K562 (cell line): ENCODE results near the gene CLASP1.

Experiments
- CTCF ChIP-seq, 3 experiments: IDR thresholded peaks in 2 of 3; conservative IDR thresholded peaks in 1 of 3; 2 replicates each; pipeline ENCODE4 v1.5.1; 2011 to 2012; ENCODE audit warnings: low read length in 3 of 3, mild to moderate bottlenecking in 3 of 3, control low read depth in 2 of 3, improper control_type of control experiment in 1 of 3, inconsistent platforms in 1 of 3, low read depth in 1 of 3, mixed read lengths in 1 of 3, moderate library complexity in 1 of 3; ENCODE audit not compliant: insufficient read depth in 2 of 3
- EP300 ChIP-seq: IDR thresholded peaks from 2 replicates; pipeline ENCODE4 v1.6.1; 2012; ENCODE audit warnings: low read length, improper control_type of control experiment
- KDM2B ChIP-seq: fragments of 250-450 bp; sonication (Bioruptor Pico); IDR thresholded peaks from 2 replicates; pipeline ENCODE4 v1.8.0; 2021; ENCODE audit warnings: mild to moderate bottlenecking, moderate library complexity
- LARP7 ChIP-seq: fragments of 450-650 bp; IDR thresholded peaks from 2 replicates; pipeline ENCODE4 v1.6.1; 2016
- POLR2A ChIP-seq: fragments of 450-650 bp; conservative IDR thresholded peaks from 2 replicates; pipeline ENCODE4 v1.6.1; 2016
- RAD21 ChIP-seq, 2 experiments: fragments of 250-450 bp in 1 of 2; fragments of 450-650 bp in 1 of 2; sonication (Bioruptor Pico) in 1 of 2; formaldehyde crosslinking in 1 of 2; IDR thresholded peaks in 1 of 2; conservative IDR thresholded peaks in 1 of 2; 2 replicates each; pipeline versions ENCODE4 v1.4.0 to v1.8.0; 2020 to 2022; ENCODE audit warnings: mild to moderate bottlenecking in 2 of 2, moderate library complexity in 1 of 2
- SMAD1 ChIP-seq: fragments of 150-350 bp; IDR thresholded peaks from 2 replicates; pipeline ENCODE4 v1.6.1; 2014; ENCODE audit warnings: low read length, low read depth; ENCODE audit not compliant: partially characterized antibody
- TRIM28 ChIP-seq: fragments of 450-650 bp; IDR thresholded peaks from 2 replicates; pipeline ENCODE4 v1.6.1; 2017
- YY1 ChIP-seq, 3 experiments: IDR thresholded peaks; 2 replicates each; pipeline ENCODE4 v1.6.1; 2011; ENCODE audit warnings: low read length in 2 of 3, mild to moderate bottlenecking in 2 of 3, moderate library complexity in 2 of 3, borderline replicate concordance in 1 of 3, control low read depth in 1 of 3, low read depth in 1 of 3; ENCODE audit not compliant: insufficient read depth in 3 of 3, insufficient replicate concordance in 2 of 3, control insufficient read depth in 1 of 3, insufficient read length in 1 of 3; ENCODE audit errors: extremely low read depth in 1 of 3
- ZKSCAN3 ChIP-seq: fragments of 250-450 bp; sonication (Bioruptor Pico); IDR thresholded peaks from 2 replicates; pipeline ENCODE4 v1.4.0; 2020
- ZNF263 ChIP-seq: sonication (generic); formaldehyde crosslinking; IDR thresholded peaks from 2 replicates; pipeline ENCODE4 v1.8.0; 2022; ENCODE audit warnings: mild to moderate bottlenecking, missing genetic modification reagents, borderline replicate concordance
- ZNF384 ChIP-seq: IDR thresholded peaks from 2 replicates; pipeline ENCODE4 v1.6.1; 2012; ENCODE audit warnings: low read depth, low read length, improper control_type of control experiment

GRCh38 chr2:121345101-121345500, 304.2 kb downstream of the CLASP1 start:
- no peak for TF ChIP-seq KDM2B (CRISPR knock-in tag)
- TF ChIP-seq RAD21 (CRISPR knock-in tag; conservative IDR thresholded peaks at IDR 0.05 in 1 of 2, IDR thresholded peaks at IDR 0.05 in 1 of 2) = no peak
- no peak for TF ChIP-seq LARP7
- no peak for TF ChIP-seq SMAD1
- no peak for TF ChIP-seq CTCF (IDR thresholded peaks at IDR 0.05 in 2 of 3, conservative IDR thresholded peaks at IDR 0.05 in 1 of 3; ENCODE audit: insufficient read depth in 2 of 3, low read depth in 1 of 3, low read length in 3 of 3)
- no peak for TF ChIP-seq ZKSCAN3
- no peak for TF ChIP-seq EP300
- no peak for TF ChIP-seq TRIM28
- no peak for TF ChIP-seq ZNF384
- TF ChIP-seq POLR2A = no peak
- no peak for TF ChIP-seq ZNF263 (CRISPR knock-in tag)
- no peak for TF ChIP-seq YY1 (IDR thresholded peaks at IDR 0.05; ENCODE audit: borderline replicate concordance in 1 of 3, control insufficient read depth in 1 of 3, extremely low read depth in 1 of 3, insufficient read depth in 3 of 3, insufficient read length in 1 of 3, insufficient replicate concordance in 2 of 3, low read depth in 1 of 3, low read length in 2 of 3)
